GM23248 (cell line): ENCODE data around the gene SLC9A6. TPM values are rescaled to one million over a fixed set of nuclear protein-coding genes. Genes with fewer than 3 reads are reported as not detected.
A peak's percentile ranks its signal among the peaks of the same experiment; 100 is the strongest.

Source experiments
- DNase-seq: peaks from one replicate; pipeline ENCODE4 v3.0.0-alpha.2; 2015
- H2AFZ ChIP-seq: fragments of 200-600 bp; sonication (generic); 2 replicates; pipeline ENCODE4 v1.6.1; 2016; ENCODE audit warnings: antibody characterized with exemption
- H3F3A ChIP-seq: fragments of 200-600 bp; sonication (generic); 2 replicates; pipeline ENCODE4 v1.6.1; 2016; ENCODE audit warnings: mild to moderate bottlenecking, antibody characterized with exemption, mixed run types; ENCODE audit not compliant: insufficient read depth
- H3K27ac ChIP-seq: fragments of 200-600 bp; sonication (generic); 2 replicates; pipeline ENCODE4 v1.5.1; 2016; ENCODE audit warnings: mild to moderate bottlenecking
- H3K27me3 ChIP-seq: fragments of 200-600 bp; sonication (generic); replicated peaks from 2 replicates; pipeline ENCODE4 v1.6.1; 2016; ENCODE audit warnings: mild to moderate bottlenecking; ENCODE audit not compliant: insufficient read depth
- H3K36me3 ChIP-seq: fragments of 200-600 bp; sonication (generic); 2 replicates; pipeline ENCODE4 v1.6.1; 2016; ENCODE audit warnings: low read depth, mild to moderate bottlenecking
- H3K4me1 ChIP-seq: fragments of 200-600 bp; sonication (generic); 2 replicates; pipeline ENCODE4 v1.6.1; 2016; ENCODE audit warnings: mild to moderate bottlenecking; ENCODE audit not compliant: insufficient read depth
- H3K4me2 ChIP-seq: fragments of 200-600 bp; sonication (generic); one replicate; pipeline ENCODE4 v1.6.1; 2016; ENCODE audit warnings: mild to moderate bottlenecking; ENCODE audit not compliant: unreplicated experiment
- H3K4me3 ChIP-seq: fragments of 200-600 bp; sonication (generic); 2 replicates; pipeline ENCODE4 v1.5.1; 2016; ENCODE audit warnings: mild to moderate bottlenecking
- H3K79me2 ChIP-seq: fragments of 200-600 bp; sonication (generic); 2 replicates; pipeline ENCODE4 v1.6.1; 2016; ENCODE audit warnings: mild to moderate bottlenecking; ENCODE audit not compliant: insufficient read depth
- H3K9ac ChIP-seq: fragments of 200-600 bp; sonication (generic); 2 replicates; pipeline ENCODE4 v1.6.1; 2016; ENCODE audit warnings: mild to moderate bottlenecking
- H3K9me2 ChIP-seq: fragments of 200-600 bp; sonication (generic); 2 replicates; pipeline ENCODE4 v1.6.1; 2016; ENCODE audit warnings: mixed run types, mild to moderate bottlenecking, moderate library complexity; ENCODE audit not compliant: insufficient read depth
- H3K9me3 ChIP-seq: fragments of 200-600 bp; sonication (generic); one replicate; pipeline ENCODE4 v1.6.1; 2017; ENCODE audit warnings: low read depth
- H4K20me1 ChIP-seq: fragments of 200-600 bp; sonication (generic); 2 replicates; pipeline ENCODE4 v1.6.0; 2016; ENCODE audit not compliant: insufficient read depth
- EZH2 ChIP-seq: fragments of 200-600 bp; sonication (generic); IDR thresholded peaks from 2 replicates; pipeline ENCODE4 v1.6.1; 2018; ENCODE audit warnings: antibody characterized with exemption, mild to moderate bottlenecking; ENCODE audit not compliant: insufficient read depth, poor library complexity, severe bottlenecking
- EZH2phosphoT487 ChIP-seq: fragments of 200-600 bp; sonication (generic); IDR thresholded peaks from 2 replicates; pipeline ENCODE4 v1.6.1; 2018; ENCODE audit warnings: antibody characterized with exemption, moderate library complexity, mild to moderate bottlenecking, low read depth; ENCODE audit not compliant: insufficient read depth
- WGBS, 2 experiments: methylation state at CpG; one replicate each; pipeline ENCODE4 v1.1.6; 2015 to 2017; ENCODE audit warnings: low lambda C conversion rate in 2 of 2, low coverage in 1 of 2; ENCODE audit errors: missing lambda C conversion rate in 2 of 2; 5-methylcytosine and 5-hydroxymethylcytosine counted together
- in situ Hi-C: fragments of 300-500 bp; cut with MboI; formaldehyde crosslinking; loops from 2 replicates; pipeline ENCODE4 v1.15.0; 2020
- polyA plus RNA-seq: library from polyadenylated mRNA; unstranded; fragments of >200 nt; fragmentation: Nextera tagmentation; extraction: Ambion mirVana; gene quantifications from 2 replicates; pipeline ENCODE4 v1.2.1, GENCODE V29; 2016
- total RNA-seq: library from RNA; depleted of rRNA; stranded (reverse); fragments of >200 nt; shearing (Covaris generic); gene quantifications from 2 replicates; pipeline ENCODE4 v1.2.3, GENCODE V29; 2014

The SLC9A6 gene
- total and polyA plus RNA-seq, 2 experiments from 2014 or later = 11.4 to 27.0 TPM

DNA sequence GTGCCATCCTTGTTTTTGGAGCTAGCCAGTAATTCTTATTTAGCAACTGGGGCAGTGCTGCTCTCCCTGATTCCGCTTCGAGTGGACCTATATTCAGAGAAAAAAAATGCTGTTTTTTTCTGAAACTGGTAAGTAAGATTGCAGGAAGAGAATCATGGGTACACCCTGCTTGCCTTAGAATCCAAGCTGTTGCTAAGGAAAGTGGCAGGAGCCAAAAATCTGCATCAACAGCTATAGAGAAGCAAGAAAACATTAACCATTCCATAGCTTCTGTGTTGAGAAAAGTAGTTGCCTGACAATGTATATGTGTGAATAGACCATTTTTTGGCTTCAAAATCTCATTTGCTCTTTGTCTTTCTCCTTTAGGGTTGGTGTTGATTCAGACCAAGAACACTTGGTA is 44.5 kb downstream of the SLC9A6 start:
- Histone ChIP-seq H2AFZ (no peak overlapping the region), H3K4me3 (no peak overlapping the region), H3K9me2 (no peaks in the 10 kb centered on the region), H4K20me1 (no peaks in the 10 kb centered on the region), H3F3A (peaks cover 8% of the 10 kb centered on the region), H3K27ac (no peak overlapping the region), H3K36me3 (no peaks in the 10 kb centered on the region), H3K79me2 (no peaks in the 10 kb centered on the region), H3K4me2 (peak overlapping the region; percentile 20), H3K27me3 (no peaks in the 10 kb centered on the region), H3K9me3 (no peaks in the 10 kb centered on the region), H3K9ac (0 out of 2 replicates have a peak overlapping the region, but pooled peaks have one; percentile 62), H3K4me1 (peaks cover 25% of the 10 kb centered on the region)
- TF ChIP-seq EZH2phosphoT487 (no peak), EZH2 (no peak)
- in situ Hi-C loops = loop anchor here (10.0 to 25.0 kb wide), 2 partner anchors 125 to 233 kb away; partner anchors contain the start of gene MAP7D3
- WGBS, 2 experiments = 97 to 100% methylated on average over 2 of the region's 2 CpGs
- DNase-seq = no peak

DNA sequence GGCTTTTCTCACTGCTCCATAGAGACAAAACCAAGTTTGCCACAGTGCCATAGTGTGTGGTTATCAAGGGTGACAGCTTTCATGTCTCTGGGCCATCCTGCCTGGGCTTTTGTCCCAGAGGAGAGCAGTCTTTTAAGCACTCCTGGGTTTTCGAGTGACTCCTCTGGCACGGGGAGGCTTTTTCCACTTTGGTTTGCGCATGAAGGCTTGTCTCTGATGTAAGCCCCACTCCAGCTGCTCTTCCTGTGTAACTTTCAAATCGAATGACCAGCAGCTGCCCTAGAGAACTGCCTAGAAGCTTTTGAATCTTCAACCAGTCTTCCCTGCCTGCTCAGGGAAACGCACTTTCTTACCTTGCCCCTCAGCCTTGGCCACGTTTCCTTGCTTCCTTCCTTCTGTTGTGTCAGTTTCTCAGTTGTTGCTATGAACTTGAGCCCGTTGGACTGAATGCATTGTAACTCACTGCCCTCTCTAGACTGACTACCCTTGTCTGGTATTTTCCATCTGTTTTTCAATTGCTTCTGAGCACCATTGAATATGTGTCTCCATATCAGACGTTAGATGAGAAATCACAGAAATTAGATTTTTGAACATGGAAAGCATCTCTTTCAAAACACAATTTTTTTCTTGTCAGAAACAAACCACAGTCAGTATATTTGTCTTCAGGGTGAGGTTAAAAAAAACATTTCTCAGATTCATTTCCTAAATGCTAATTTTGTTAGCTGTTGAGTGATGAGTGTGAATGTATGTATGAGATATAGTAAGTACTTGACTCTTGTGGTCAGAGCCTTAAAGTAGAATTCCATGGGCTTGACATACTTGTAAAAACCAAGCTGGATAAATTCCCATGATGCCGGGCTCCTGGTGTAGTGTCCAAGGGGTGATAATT is 45.3 kb downstream of the SLC9A6 start:
- peak; percentile 95 for TF ChIP-seq EZH2phosphoT487
- TF ChIP-seq EZH2 = no peak
- Histone ChIP-seq H3K4me2 (peak overlapping the region; percentile 37), H3K36me3 (no peaks in the 10 kb centered on the region), H3K27ac (peak overlapping the region; percentile 81), H3K4me1 (peaks cover 27% of the 10 kb centered on the region), H3K27me3 (no peaks in the 10 kb centered on the region), H2AFZ (no peak overlapping the region), H3K79me2 (no peaks in the 10 kb centered on the region), H3K4me3 (no peak overlapping the region), H3K9me3 (no peaks in the 10 kb centered on the region), H3K9ac (peak overlapping the region; percentile 62), H3F3A (peaks cover 8% of the 10 kb centered on the region), H3K9me2 (no peaks in the 10 kb centered on the region), H4K20me1 (no peaks in the 10 kb centered on the region)
- 23 to 49% methylated on average over 6 to 9 of the region's 9 CpGs for WGBS, 2 experiments
- peak; percentile 79 for DNase-seq
- in situ Hi-C loops = loop anchor here (10.0 to 25.0 kb wide), 2 partner anchors 124 to 232 kb away; partner anchors contain the start of gene MAP7D3

DNA sequence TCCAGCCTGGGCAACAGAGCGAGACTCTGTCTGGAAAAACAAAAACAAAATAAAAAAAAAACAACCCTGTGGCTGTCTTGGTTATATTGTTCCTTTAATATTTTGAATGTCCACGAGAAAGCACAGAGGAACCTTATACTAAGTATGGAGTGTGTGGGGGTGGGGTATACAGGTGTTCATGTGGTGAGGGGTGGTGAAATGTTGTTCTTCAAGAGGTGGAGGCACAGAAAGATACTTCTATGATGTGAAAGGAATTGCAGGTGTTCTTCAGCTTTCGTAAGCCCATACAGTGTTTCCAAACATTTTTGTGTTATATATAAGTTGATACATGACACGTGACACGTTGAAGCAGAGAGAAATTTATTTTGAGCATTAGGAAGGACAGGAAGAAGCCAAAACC is 46.4 kb downstream of the SLC9A6 start:
- Histone ChIP-seq H3K9me3 (no peaks in the 10 kb centered on the region), H3K27me3 (no peaks in the 10 kb centered on the region), H3K9me2 (no peaks in the 10 kb centered on the region), H3K27ac (no peak overlapping the region), H4K20me1 (no peaks in the 10 kb centered on the region), H3K9ac (no peak overlapping the region), H3K4me2 (no peak overlapping the region), H3K36me3 (no peaks in the 10 kb centered on the region), H3K4me1 (peaks cover 27% of the 10 kb centered on the region), H2AFZ (no peak overlapping the region), H3F3A (peaks cover 8% of the 10 kb centered on the region), H3K79me2 (no peaks in the 10 kb centered on the region), H3K4me3 (no peak overlapping the region)
- no peak for TF ChIP-seq EZH2phosphoT487
- no peak for TF ChIP-seq EZH2
- 96 to 97% methylated on average over 5 of the region's 5 CpGs for WGBS, 2 experiments
- in situ Hi-C loops = loop anchor here (10.0 to 25.0 kb wide), 2 partner anchors 123 to 231 kb away; partner anchors contain the start of gene MAP7D3
- DNase-seq = no peak

DNA sequence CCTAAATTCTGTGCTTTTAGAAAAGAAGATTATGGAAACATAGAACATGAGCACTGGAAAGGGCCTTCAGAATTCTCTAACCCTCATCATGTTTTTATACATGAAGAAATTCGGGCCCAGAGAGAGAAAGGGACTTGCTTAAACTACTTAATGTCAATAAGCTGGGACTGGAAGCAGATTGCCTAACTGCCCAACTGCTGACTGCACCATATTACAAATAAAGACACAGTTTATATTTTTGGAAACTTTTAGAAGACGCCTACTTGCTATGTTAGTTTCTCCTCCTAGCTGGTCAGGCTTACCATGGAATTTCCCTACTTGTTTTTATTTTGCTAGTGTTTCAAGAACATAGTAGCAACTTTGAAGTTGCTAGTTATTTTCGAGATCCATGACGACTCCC is 47.1 kb downstream of the SLC9A6 start:
- TF ChIP-seq EZH2phosphoT487 (no peak), EZH2 (no peak)
- 82 to 90% methylated on average over 4 of the region's 4 CpGs for WGBS, 2 experiments
- H3K4me1 ChIP-seq = peaks cover 27% of the 10 kb centered on the region
- no peak overlapping the region for H3K4me2 ChIP-seq
- no peak for DNase-seq
- no peaks in the 10 kb centered on the region for H4K20me1 ChIP-seq
- no peak overlapping the region for H3K9ac ChIP-seq
- no peaks in the 10 kb centered on the region for H3K9me2 ChIP-seq
- no peak overlapping the region for H2AFZ ChIP-seq
- no peak overlapping the region for H3K4me3 ChIP-seq
- H3K9me3 ChIP-seq = no peaks in the 10 kb centered on the region
- in situ Hi-C loops = loop anchor here (10.0 to 25.0 kb wide), 2 partner anchors 122 to 230 kb away; partner anchors contain the start of gene MAP7D3
- peaks cover 8% of the 10 kb centered on the region for H3F3A ChIP-seq
- no peaks in the 10 kb centered on the region for H3K36me3 ChIP-seq
- H3K79me2 ChIP-seq = no peaks in the 10 kb centered on the region
- H3K27ac ChIP-seq = no peak overlapping the region
- H3K27me3 ChIP-seq = no peaks in the 10 kb centered on the region
